ENCODE data around the gene RCSD1.
A peak's percentile ranks its signal among the peaks of the same experiment; 100 is the strongest.

The RCSD1 gene

DNA sequence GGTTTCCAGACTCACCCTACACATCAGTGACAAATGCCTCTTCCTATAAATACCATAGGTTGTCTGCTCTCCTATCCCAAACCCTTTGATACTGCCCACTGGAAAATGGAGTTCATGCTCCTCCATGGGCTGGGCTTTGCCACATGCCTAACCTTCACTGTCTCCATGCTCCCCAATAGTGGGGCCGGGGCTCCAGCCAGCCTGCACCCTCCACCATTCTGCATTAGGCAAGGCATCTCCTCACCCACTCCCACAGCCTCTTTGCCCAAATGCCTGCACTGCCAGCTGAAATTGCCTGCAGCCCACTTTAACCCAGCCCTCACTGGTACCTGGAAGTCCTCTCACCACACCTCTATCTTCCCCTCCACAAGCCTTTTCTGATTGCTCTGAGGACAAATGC, 73.5 kb downstream of the RCSD1 start:
- no peak overlapping the region for H3K4ac ChIP-seq (ENCODE audit: low read depth in 1 of 2, low read length in 2 of 2)
- no peak overlapping the region for H4K91ac ChIP-seq (ENCODE audit: low read length)
- H3K4me2 ChIP-seq (ENCODE audit: low read length, poor library complexity, severe bottlenecking): no peak overlapping the region
- H3K4me3 ChIP-seq (ENCODE audit: insufficient read depth in 1 of 2, low read depth in 1 of 2, low read length in 2 of 2): no peak overlapping the region
- no peaks in the 10 kb centered on the region for H3K79me1 ChIP-seq (replicated peaks; ENCODE audit: low read length, poor library complexity, severe bottlenecking)
- WGBS: 89% methylated on average over 1 of the region's 1 CpG
- H3K27ac ChIP-seq (ENCODE audit: low read length, poor library complexity, severe bottlenecking): no peak overlapping the region
- H2BK120ac ChIP-seq (ENCODE audit: low read depth, low read length): no peak overlapping the region
- H2AFZ ChIP-seq (ENCODE audit: low read depth, low read length): no peak overlapping the region
- DNase-seq: no peak
- no peak overlapping the region for H4K8ac ChIP-seq (ENCODE audit: low read length)
- no peak overlapping the region for H3K18ac ChIP-seq (ENCODE audit: low read depth in 1 of 2, low read length in 2 of 2)
- H3K14ac ChIP-seq (ENCODE audit: low read length in 2 of 2): peak overlapping the region in 1 of 2 experiments; percentile 46
- H3K9ac ChIP-seq (ENCODE audit: low read length): no peak overlapping the region
- no peak overlapping the region for H2AK5ac ChIP-seq (ENCODE audit: low read length, severe bottlenecking)
- no peak overlapping the region for H3K23ac ChIP-seq (ENCODE audit: low read length in 2 of 2)
- peaks cover 2% of the 10 kb centered on the region for H3K4me1 ChIP-seq (ENCODE audit: control insufficient read depth, insufficient read depth, low read depth, low read length)
- peaks cover 24 to 36% of the 10 kb centered on the region in 2 experiments for H3K27me3 ChIP-seq (ENCODE audit: control insufficient read depth in 1 of 2, insufficient read depth in 1 of 2, low read length in 2 of 2)
- H3K36me3 ChIP-seq (ENCODE audit: control insufficient read depth in 1 of 2, insufficient read depth in 2 of 2, low read depth in 1 of 2, low read length in 2 of 2): no peaks in the 10 kb centered on the region
- no peak overlapping the region for H2BK5ac ChIP-seq (ENCODE audit: low read depth, low read length, poor library complexity, severe bottlenecking)
- no peaks in the 10 kb centered on the region for H3K9me3 ChIP-seq (ENCODE audit: control insufficient read depth, low read length)
- H2BK15ac ChIP-seq (ENCODE audit: low read depth, poor library complexity, severe bottlenecking): no peak overlapping the region
- no peak overlapping the region for H2BK12ac ChIP-seq (ENCODE audit: low read length in 2 of 2)

DNA sequence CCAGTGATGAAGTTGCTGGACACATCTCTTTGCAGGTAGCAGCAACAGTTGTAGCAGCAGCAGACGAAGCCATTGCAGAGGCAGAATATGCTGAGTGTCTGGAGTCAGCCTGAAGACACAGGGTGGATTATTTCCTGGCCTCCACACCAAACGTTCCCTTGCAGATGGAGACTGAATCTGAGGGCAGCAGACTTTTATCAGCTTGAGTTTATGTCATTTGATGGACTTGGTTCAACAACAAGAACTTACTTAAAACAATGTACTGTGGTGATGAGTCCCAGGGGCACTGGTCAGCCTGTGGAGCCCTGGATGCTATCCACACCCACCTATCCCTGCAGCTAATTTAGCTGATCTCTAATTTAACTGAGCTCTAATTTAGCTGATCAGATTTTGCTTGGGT, 74.7 kb downstream of the RCSD1 start:
- H3K23ac ChIP-seq (ENCODE audit: low read length in 2 of 2): peak overlapping the region in 1 of 2 experiments; percentile 14
- no peak overlapping the region for H3K9ac ChIP-seq (ENCODE audit: low read length)
- DNase-seq: no peak
- no peak overlapping the region for H3K27ac ChIP-seq (ENCODE audit: low read length, poor library complexity, severe bottlenecking)
- H2BK12ac ChIP-seq (ENCODE audit: low read length in 2 of 2): no peak overlapping the region
- no peak overlapping the region for H3K18ac ChIP-seq (ENCODE audit: low read depth in 1 of 2, low read length in 2 of 2)
- no peak overlapping the region for H2AFZ ChIP-seq (ENCODE audit: low read depth, low read length)
- peaks cover 2% of the 10 kb centered on the region for H3K4me1 ChIP-seq (ENCODE audit: control insufficient read depth, insufficient read depth, low read depth, low read length)
- no peaks in the 10 kb centered on the region for H3K36me3 ChIP-seq (ENCODE audit: control insufficient read depth in 1 of 2, insufficient read depth in 2 of 2, low read depth in 1 of 2, low read length in 2 of 2)
- no peak overlapping the region for H2AK5ac ChIP-seq (ENCODE audit: low read length, severe bottlenecking)
- 68% methylated on average over 2 of the region's 2 CpGs for WGBS
- H3K4ac ChIP-seq (ENCODE audit: low read depth in 1 of 2, low read length in 2 of 2): no peak overlapping the region
- H2BK120ac ChIP-seq (ENCODE audit: low read depth, low read length): no peak overlapping the region
- no peak overlapping the region for H4K91ac ChIP-seq (ENCODE audit: low read length)
- no peaks in the 10 kb centered on the region for H3K9me3 ChIP-seq (ENCODE audit: control insufficient read depth, low read length)
- H3K14ac ChIP-seq (ENCODE audit: low read length in 2 of 2): no peak overlapping the region
- H4K8ac ChIP-seq (ENCODE audit: low read length): no peak overlapping the region
- no peak overlapping the region for H3K4me2 ChIP-seq (ENCODE audit: low read length, poor library complexity, severe bottlenecking)
- H3K4me3 ChIP-seq (ENCODE audit: insufficient read depth in 1 of 2, low read depth in 1 of 2, low read length in 2 of 2): no peak overlapping the region
- no peak overlapping the region for H2BK5ac ChIP-seq (ENCODE audit: low read depth, low read length, poor library complexity, severe bottlenecking)
- peaks cover 24 to 33% of the 10 kb centered on the region in 2 experiments for H3K27me3 ChIP-seq (ENCODE audit: control insufficient read depth in 1 of 2, insufficient read depth in 1 of 2, low read length in 2 of 2)
- no peaks in the 10 kb centered on the region for H3K79me1 ChIP-seq (replicated peaks; ENCODE audit: low read length, poor library complexity, severe bottlenecking)
- H2BK15ac ChIP-seq (ENCODE audit: low read depth, poor library complexity, severe bottlenecking): no peak overlapping the region

DNA sequence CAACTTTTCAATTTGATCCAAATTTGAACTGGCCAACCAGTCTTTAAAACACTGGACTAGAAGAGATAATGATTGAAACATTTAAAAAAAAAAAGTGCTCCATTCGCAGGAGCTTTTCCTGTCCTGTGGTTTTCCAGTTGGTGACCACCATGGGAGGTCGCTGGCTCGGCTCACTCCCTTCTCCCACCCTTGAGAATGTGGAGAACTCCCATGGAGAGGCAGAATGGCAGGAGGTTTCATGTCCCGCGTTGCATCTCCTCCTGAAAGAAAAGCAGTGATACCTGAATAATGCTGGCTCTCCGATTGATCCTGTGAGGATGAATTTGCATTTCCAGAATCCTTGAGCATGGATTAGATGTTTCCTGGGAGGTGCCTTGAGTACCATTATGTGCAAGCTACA, 75.2 kb downstream of the RCSD1 start:
- Histone ChIP-seq H3K79me1 (replicated peaks; ENCODE audit: low read length, poor library complexity, severe bottlenecking) (no peaks in the 10 kb centered on the region), H3K27me3 (ENCODE audit: control insufficient read depth in 1 of 2, insufficient read depth in 1 of 2, low read length in 2 of 2) (peaks cover 24 to 32% of the 10 kb centered on the region in 2 experiments), H3K4me1 (ENCODE audit: control insufficient read depth, insufficient read depth, low read depth, low read length) (peaks cover 2% of the 10 kb centered on the region), H2BK5ac (ENCODE audit: low read depth, low read length, poor library complexity, severe bottlenecking) (no peak overlapping the region), H3K36me3 (ENCODE audit: control insufficient read depth in 1 of 2, insufficient read depth in 2 of 2, low read depth in 1 of 2, low read length in 2 of 2) (no peaks in the 10 kb centered on the region), H3K27ac (ENCODE audit: low read length, poor library complexity, severe bottlenecking) (no peak overlapping the region), H2BK12ac (ENCODE audit: low read length in 2 of 2) (no peak overlapping the region), H3K18ac (ENCODE audit: low read depth in 1 of 2, low read length in 2 of 2) (no peak overlapping the region), H3K9ac (ENCODE audit: low read length) (no peak overlapping the region), H2AFZ (ENCODE audit: low read depth, low read length) (no peak overlapping the region), H3K4me2 (ENCODE audit: low read length, poor library complexity, severe bottlenecking) (no peak overlapping the region), H2BK15ac (ENCODE audit: low read depth, poor library complexity, severe bottlenecking) (no peak overlapping the region), H3K14ac (ENCODE audit: low read length in 2 of 2) (no peak overlapping the region), H2AK5ac (ENCODE audit: low read length, severe bottlenecking) (no peak overlapping the region), H3K9me3 (ENCODE audit: control insufficient read depth, low read length) (no peaks in the 10 kb centered on the region), H3K4me3 (ENCODE audit: insufficient read depth in 1 of 2, low read depth in 1 of 2, low read length in 2 of 2) (no peak overlapping the region), H4K91ac (ENCODE audit: low read length) (no peak overlapping the region), H3K23ac (ENCODE audit: low read length in 2 of 2) (no peak overlapping the region), H3K4ac (ENCODE audit: low read depth in 1 of 2, low read length in 2 of 2) (no peak overlapping the region), H2BK120ac (ENCODE audit: low read depth, low read length) (no peak overlapping the region), H4K8ac (ENCODE audit: low read length) (no peak overlapping the region)
- no peak for DNase-seq
- 43% methylated on average over 6 of the region's 6 CpGs for WGBS

DNA sequence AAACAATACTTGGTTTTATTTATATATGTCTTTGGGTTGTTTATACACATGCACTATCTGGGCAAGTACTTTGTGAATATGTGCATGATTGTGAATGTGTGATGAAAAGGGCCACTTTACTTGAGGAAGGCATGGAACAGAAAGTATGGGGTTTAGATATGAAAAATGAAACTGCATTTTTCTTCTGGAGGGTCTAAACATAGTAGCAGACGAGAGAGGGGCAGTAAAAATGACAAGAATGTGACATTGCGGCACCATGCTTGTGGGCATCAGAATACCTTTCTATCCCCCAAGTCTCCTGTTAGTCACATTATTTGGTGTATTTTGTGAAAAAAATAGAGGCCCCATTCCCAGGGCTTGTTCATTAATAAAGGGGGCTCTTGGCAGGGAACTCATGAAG, 76.3 kb downstream of the RCSD1 start:
- no peak overlapping the region for H3K4me3 ChIP-seq (ENCODE audit: insufficient read depth in 1 of 2, low read depth in 1 of 2, low read length in 2 of 2)
- H3K14ac ChIP-seq (ENCODE audit: low read length in 2 of 2): no peak overlapping the region
- no peaks in the 10 kb centered on the region for H3K9me3 ChIP-seq (ENCODE audit: control insufficient read depth, low read length)
- peaks cover 23 to 26% of the 10 kb centered on the region in 2 experiments for H3K27me3 ChIP-seq (ENCODE audit: control insufficient read depth in 1 of 2, insufficient read depth in 1 of 2, low read length in 2 of 2)
- H3K4ac ChIP-seq (ENCODE audit: low read depth in 1 of 2, low read length in 2 of 2): no peak overlapping the region
- H2BK12ac ChIP-seq (ENCODE audit: low read length in 2 of 2): no peak overlapping the region
- H3K18ac ChIP-seq (ENCODE audit: low read depth in 1 of 2, low read length in 2 of 2): no peak overlapping the region
- DNase-seq: no peak
- 29% methylated on average over 1 of the region's 2 CpGs for WGBS
- H3K23ac ChIP-seq (ENCODE audit: low read length in 2 of 2): no peak overlapping the region
- H3K4me1 ChIP-seq (ENCODE audit: control insufficient read depth, insufficient read depth, low read depth, low read length): peaks cover 2% of the 10 kb centered on the region
- no peaks in the 10 kb centered on the region for H3K79me1 ChIP-seq (replicated peaks; ENCODE audit: low read length, poor library complexity, severe bottlenecking)
- no peak overlapping the region for H2AFZ ChIP-seq (ENCODE audit: low read depth, low read length)
- no peak overlapping the region for H4K8ac ChIP-seq (ENCODE audit: low read length)
- no peak overlapping the region for H3K4me2 ChIP-seq (ENCODE audit: low read length, poor library complexity, severe bottlenecking)
- no peak overlapping the region for H3K9ac ChIP-seq (ENCODE audit: low read length)
- H3K36me3 ChIP-seq (ENCODE audit: control insufficient read depth in 1 of 2, insufficient read depth in 2 of 2, low read depth in 1 of 2, low read length in 2 of 2): no peaks in the 10 kb centered on the region
- H2AK5ac ChIP-seq (ENCODE audit: low read length, severe bottlenecking): no peak overlapping the region
- H2BK5ac ChIP-seq (ENCODE audit: low read depth, low read length, poor library complexity, severe bottlenecking): no peak overlapping the region
- no peak overlapping the region for H4K91ac ChIP-seq (ENCODE audit: low read length)
- no peak overlapping the region for H2BK120ac ChIP-seq (ENCODE audit: low read depth, low read length)
- H3K27ac ChIP-seq (ENCODE audit: low read length, poor library complexity, severe bottlenecking): no peak overlapping the region
- H2BK15ac ChIP-seq (ENCODE audit: low read depth, poor library complexity, severe bottlenecking): no peak overlapping the region

All from mesenchymal stem cell (in vitro differentiated cells and primary cell).